ENCODE measurements around the gene SAT2. TPM values are rescaled to one million over a fixed set of nuclear protein-coding genes. Genes with fewer than 3 reads are reported as not detected.
"Not testable (repeated sequence)": the region's sequence is repeated elsewhere in the genome, so short reads cannot be mapped to it uniquely, and the experiment has no call there.

Gene SAT2
- polyA plus RNA-seq, 3 donors, result 130 to 152 (median 138) TPM

DNA sequence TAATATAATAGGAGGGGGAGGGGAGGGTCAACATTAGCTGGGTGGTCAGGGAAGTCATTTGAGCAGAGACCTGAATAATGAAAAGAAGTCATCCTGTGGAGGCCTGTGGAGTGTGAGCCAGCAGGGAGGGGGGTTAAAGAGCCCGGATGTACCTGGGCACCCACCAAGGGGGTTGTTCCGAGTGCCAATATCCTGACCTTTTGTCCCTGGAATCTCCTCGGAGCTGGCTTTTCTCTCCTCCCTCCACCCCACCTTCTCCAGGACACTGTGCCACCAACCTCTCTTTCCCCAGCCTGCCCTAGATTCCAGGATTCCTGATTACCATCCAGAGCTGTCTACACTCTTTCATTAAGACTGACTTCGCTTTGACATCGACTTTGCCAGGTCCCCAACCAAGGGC is 8.5 kb upstream of the SAT2 start:
- no peak for DNase-seq (ENCODE audit: low read depth in 3 of 3, low spot score in 2 of 3)

DNA sequence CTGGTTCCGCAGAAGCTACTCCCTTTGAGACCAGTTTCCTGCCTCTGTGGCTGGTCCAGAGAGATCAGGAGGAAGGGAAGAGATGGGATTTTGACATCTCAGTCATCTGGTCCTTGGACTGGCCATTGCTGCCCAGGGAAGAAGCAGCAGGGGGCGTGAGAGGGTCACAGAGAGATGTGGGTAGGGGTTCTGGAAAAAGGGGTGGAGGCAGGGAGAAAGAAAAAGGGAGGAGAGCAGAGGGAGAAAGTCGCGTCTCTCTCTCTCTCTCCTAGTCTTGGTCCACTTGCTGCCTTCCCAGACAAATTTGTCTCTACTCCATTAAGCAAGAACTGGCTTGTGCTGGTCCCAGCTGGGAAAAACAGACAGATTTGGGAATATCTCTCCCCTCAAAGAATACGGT is 6.8 kb upstream of the SAT2 start:
- DNase-seq (ENCODE audit: low read depth in 3 of 3, low spot score in 2 of 3), result peak in 1 of 3 donors; percentile 58

DNA sequence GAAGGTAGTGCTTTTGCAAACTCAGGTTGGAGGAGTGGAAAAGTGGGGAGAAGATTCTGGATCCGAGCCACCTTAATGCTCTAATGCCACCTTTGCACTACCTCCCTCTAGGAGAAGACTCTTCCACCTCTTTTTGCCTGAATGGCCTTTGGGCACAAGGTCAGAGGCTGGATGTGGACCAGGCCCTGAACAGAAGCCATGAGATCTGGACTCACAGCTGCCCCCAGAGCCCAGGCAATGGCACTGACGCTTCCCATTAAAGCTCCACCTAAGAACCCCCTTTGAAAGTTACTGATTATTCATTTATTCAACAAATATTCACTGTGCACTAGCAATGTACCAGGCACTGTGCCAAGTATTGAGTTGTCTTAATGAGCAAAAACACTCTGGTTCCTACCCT is 5.5 kb upstream of the SAT2 start:
- DNase-seq (ENCODE audit: low read depth in 3 of 3, low spot score in 2 of 3), result no peak

GRCh38 chr17:7632492-7632894 is 4.9 kb upstream of the SAT2 start:
- DNase-seq (ENCODE audit: low read depth in 3 of 3, low spot score in 2 of 3), result no peak

DNA sequence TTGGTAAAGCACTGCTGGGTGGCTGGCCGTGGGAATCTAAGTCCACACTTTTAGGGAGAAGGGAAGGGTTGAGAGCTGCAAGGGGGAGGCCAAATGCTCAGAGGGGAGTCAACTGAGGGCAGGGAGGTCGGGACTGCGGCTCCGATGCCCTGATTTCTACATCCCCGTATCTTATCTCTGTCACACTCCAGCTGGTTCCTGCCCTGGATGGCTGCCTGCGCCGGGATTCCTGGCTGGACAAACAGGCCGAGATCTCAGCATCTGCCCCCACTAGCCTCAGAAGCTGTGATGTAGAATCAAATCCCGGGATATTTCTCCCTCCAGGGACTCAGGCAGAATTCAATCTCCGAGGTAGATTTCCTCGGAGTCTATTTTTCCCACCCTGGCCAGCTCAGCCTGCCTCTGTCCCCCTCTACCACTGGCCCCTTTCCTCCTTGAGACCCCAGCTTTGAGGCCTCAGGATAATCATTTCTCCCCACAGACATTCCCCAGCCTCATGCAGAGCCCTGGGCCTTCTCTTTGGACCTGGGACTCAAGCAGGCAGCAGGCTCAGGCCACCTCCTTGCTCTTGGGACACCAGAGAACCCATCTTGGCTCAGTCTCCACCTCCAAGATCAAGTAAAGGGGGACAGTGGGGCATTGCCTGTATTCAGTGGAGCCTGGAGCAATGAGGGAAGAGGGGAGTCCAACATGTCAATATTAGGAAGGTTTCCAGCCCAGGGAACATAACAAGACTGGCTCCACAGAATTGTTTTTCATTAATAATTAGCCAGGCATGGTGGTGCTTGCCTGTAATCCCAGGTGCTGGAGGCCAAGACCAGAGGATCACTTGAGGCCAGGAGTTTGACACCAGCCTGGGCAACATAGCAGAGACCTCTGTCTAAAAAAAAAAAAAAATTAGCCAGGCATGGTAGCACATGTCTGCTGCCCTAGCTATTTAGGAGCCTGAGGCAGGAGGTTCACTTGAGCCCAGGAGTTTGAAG is 4.1 kb upstream of the SAT2 start:
- no peak for DNase-seq (ENCODE audit: low read depth in 3 of 3, low spot score in 2 of 3)

DNA sequence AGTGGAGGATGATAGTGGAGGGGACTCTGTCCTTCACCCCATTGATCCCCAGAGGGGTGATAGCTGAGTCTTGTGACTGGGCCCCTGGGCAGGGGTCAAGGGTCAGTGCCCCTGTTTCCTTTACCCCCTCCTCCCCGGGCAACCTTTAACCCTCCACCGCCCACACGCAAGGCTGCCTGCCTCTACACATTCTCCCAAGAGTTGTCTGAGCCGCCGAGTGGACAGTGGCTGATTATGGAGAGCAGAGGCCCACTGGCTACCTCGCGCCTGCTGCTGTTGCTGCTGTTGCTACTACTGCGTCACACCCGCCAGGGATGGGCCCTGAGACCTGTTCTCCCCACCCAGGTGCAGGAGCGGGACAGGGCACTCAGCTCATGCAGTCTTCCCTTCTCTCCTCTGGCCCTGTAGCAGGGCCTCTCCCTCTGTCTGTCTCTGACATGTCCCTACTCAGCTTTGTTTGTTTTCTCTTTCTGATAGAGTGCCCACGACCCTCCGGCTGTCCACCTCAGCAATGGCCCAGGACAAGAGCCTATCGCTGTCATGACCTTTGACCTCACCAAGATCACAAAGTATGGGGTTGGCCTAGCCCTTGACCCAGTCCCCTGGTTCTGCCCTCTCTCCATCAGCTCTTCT is 2.4 kb upstream of the SAT2 start, which contains the start of gene SHBG:
TSS of gene SHBG (plus strand) at position 197 of the 633 bp plus-strand sequence. CDS start at position 235, 38 bp downstream.
- DNase-seq (ENCODE audit: low read depth in 3 of 3, low spot score in 2 of 3), result no peak

DNA sequence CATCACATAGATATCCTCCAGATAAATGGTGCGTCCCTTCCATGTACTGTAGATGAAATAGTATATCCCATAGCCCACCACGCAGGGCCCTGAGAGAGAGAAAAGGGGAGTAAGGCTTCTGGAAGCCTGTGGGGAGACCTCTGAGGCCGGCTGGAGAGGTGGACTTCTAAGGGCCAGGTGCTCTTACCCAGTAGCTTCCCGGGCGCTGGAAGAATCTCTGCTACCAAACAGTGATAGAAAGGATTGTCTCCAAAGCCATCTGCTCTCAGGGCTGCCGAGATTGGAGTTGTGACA is 718 bp downstream of the SAT2 start:
- DNase-seq (ENCODE audit: low read depth in 3 of 3, low spot score in 2 of 3), result no peak

- DNase-seq (ENCODE audit: low read depth in 3 of 3, low spot score in 2 of 3), result no peak
Measured at GRCh38 chr17:7626307-7626706, 1.3 kb downstream of the SAT2 start.

- DNase-seq (ENCODE audit: low read depth in 3 of 3, low spot score in 2 of 3), result not testable (repeated sequence)
Measured at GRCh38 chr17:7625749-7626148, 1.9 kb downstream of the SAT2 start.

DNA sequence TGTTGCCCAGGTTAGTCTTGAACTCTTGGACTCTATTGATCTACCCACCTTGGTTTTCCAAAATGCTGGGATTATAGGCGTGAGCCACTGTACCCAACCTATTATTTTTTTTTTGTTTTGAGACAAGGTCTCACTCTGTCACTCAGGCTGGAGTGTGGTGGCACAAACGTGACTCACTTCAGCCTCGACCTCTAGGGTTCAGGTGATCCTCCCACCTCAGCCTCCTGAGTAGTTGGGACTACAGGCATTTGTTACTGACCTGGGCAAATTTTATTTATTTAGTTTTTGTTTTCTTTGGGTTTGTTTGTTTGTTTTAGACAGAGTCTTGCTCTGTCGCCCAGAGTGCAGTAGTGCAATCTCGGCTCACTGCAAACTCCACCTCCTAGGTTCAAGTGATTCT is 4.0 kb downstream of the SAT2 start:
- no peak for DNase-seq (ENCODE audit: low read depth in 3 of 3, low spot score in 2 of 3)

DNA sequence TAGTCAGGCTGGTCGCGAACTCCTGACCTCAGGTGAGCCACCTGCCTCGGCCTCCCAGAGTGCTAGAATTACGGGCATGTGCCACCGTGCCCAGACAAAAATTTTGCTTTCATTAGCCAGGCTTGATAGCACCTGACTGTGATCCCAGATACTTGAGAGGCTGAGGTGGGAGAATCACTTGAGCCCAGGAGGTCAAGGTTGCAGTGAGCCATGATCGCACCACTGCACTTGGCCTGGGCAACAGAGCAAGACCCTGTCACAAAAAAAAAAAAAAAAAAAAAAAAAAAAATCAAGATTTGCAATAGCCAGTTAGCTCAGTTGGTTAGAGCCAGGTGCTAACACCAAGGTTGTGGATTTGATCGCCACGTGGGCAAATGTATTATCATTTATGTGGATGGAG is 6.8 kb downstream of the SAT2 start:
- no peak for DNase-seq (ENCODE audit: low read depth in 3 of 3, low spot score in 2 of 3)

DNA sequence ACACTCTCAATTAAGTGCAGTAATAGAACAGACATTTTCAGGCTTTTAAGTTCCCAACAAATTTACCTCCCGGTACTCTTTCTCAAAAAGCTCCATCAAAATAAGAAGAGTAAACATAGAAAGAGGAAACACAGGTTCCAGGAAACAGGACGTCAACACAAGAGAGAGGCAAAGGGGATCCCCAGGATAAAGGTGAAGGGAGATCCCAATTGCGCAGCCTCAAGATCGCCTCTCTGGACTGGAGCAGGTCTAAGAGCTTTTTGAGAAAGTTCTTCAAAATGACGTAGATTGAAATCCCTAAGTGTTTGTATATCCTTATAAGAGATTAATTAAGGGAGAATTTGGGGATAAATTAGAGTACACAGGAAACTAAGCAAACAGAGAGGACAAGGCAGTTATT is 9.0 kb downstream of the SAT2 start:
- no peak for DNase-seq (ENCODE audit: low read depth in 3 of 3, low spot score in 2 of 3)

DNA sequence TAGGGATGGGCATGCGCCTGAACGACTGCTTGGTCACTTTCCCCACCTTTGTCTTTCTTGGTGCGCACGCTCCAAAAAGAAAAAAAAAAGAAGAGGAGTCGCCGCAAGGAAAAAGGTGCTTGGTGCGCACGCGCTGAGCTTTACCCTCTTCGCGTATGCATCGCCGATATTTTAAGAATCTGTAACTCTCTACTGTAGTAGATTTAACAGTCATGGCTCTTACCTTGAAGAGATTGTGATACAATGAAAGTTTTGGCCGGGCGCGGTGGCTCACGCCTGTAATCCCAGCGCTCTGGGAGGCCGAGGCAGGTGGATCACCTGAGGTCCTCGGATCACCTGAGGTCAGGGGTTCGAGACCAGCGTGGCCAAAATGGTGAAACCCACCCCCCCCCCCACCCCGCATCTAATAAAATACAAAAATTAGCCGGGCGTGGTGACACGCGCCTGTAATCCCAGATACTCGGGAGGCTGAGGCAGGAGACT is 12.3 kb downstream of the SAT2 start:
- DNase-seq (ENCODE audit: low read depth in 3 of 3, low spot score in 2 of 3), result no peak

DNA sequence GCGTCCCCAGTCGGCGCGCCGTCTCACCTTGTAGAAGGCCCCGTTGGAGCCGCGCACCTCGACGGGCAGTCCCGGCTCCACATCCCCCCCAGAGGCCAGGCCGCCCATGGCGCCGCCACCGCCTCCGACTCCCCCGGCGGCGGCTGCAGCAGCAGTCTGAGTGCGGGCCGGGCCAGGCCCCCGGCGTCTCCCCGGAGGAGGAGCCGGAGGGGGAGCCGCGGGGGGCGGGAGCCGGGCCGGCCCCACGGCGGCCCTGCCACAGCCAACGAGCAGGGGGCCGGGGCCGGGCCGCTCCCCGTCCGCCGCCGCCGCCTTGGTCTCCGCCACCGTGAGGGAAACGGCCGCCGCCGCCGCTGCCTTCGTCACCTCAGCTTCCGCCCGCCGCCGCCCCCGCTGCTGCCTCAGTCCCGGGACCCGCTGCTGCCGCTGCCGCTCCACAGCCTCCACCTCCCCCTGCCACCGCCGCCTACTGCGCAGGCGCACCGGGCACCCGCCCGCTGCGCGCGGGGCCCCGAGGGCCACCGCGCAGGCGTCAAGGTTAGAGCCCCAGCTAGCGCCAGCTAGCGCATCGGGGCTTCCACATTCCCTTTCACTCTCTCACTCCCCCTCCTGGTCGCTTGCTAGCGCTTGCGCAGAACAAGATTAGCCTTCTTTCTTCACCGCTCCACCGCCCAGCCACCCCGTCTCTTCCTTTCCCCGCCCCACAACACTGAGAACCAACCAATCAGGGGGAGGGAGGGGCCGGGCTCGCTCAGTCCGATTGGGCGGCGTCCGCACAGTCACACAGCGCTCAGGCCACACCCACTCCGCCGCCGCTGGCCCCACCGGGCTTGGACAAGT is 13.0 kb downstream of the SAT2 start, which contains the start of gene FXR2:
TSS of gene FXR2 (minus strand) at position 473 of the 840 bp plus-strand sequence. CDS start at position 108, 365 bp downstream.
- DNase-seq (ENCODE audit: low read depth in 3 of 3, low spot score in 2 of 3), result peak; percentile 100

DNA sequence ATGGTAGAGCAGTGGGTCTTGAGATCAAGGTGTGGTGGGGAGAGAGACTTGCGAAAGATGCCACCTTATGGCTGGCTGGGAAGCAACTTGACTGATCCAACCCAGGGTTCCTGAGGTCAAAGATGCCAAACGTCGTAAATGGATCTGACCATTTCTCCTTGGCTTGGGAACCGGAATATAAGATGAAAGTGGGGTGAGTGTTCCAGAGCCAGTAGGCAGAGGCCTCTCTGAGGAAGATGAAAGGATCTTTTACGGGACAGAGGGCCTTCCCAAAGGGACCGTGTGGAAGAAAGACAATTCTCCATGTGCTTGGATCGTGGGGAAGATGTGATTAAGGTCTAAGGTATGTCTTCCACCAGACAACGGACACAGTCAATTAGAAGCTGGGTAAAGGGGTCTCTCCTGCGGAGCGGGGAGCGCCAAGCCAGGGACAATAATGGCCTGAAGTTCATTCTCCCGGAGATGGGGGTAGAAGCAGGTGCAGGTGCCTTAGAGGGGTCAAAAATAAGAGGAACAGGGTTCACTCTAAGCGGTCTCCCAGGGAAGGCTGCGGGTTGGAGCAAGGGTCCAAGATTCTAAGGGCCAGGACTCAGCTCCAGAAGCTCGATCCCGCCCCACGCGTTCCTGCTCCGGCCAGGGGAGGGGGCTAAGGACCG is 13.7 kb downstream of the SAT2 start:
- no peak for DNase-seq (ENCODE audit: low read depth in 3 of 3, low spot score in 2 of 3)

GRCh38 chr17:7612294-7612640 is 15.4 kb downstream of the SAT2 start:
- no peak for DNase-seq (ENCODE audit: low read depth in 3 of 3, low spot score in 2 of 3)

- no peak for DNase-seq (ENCODE audit: low read depth in 3 of 3, low spot score in 2 of 3)
Measured at GRCh38 chr17:7611635-7612293, 15.9 kb downstream of the SAT2 start.

DNA sequence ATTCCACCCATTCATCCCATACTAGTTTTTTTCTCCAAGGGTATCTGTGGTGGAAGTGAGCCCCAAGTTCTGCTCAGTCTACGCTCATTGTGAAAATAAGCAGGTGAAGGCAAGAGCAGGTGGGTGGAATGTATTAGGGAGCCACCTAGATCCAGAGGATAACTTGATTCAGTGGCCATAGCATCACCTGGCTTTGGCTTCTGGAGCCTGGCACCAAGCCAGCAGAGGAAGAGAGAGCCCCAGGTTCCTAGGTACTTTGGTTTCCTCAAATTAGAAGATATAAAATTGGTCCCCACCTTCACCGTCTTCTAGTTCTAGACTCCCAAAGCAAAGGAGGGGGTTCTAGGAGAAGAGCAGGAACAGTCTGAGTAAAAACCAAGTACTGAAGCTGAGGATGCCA is 17.0 kb downstream of the SAT2 start:
- no peak for DNase-seq (ENCODE audit: low read depth in 3 of 3, low spot score in 2 of 3)

GRCh38 chr17:7606280-7606679 is 21.3 kb downstream of the SAT2 start:
- DNase-seq (ENCODE audit: low read depth in 3 of 3, low spot score in 2 of 3), result no peak

DNA sequence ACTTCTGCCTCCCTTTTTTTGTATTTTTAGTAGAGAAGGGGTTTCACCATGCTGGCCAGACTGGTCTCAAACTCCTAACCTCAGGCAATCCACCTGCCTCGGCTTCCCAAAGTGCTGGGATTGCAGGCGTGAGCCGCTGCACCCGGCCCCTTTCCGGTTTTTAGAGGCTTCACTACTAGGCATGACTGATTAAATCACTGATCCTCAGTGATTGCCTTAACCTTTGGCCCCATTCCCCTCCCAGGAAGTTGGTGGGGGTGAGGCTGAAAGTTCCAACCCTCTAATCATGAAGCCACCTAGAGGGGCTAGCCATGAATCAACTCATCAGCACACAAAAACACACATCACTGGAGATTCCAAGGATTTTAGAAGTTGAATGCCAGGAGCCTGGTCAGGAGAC is 30.1 kb downstream of the SAT2 start:
- DNase-seq (ENCODE audit: low read depth in 3 of 3, low spot score in 2 of 3), result not testable (repeated sequence)
